ENCODE data around the gene PRCC. TPM values are rescaled to one million over a fixed set of nuclear protein-coding genes. Genes with fewer than 3 reads are reported as not detected.

The PRCC gene
- polyA plus RNA-seq, 2 of the 4 experiments (the other 2 are of a cell fraction), result 44.5 to 52.0 TPM

DNA sequence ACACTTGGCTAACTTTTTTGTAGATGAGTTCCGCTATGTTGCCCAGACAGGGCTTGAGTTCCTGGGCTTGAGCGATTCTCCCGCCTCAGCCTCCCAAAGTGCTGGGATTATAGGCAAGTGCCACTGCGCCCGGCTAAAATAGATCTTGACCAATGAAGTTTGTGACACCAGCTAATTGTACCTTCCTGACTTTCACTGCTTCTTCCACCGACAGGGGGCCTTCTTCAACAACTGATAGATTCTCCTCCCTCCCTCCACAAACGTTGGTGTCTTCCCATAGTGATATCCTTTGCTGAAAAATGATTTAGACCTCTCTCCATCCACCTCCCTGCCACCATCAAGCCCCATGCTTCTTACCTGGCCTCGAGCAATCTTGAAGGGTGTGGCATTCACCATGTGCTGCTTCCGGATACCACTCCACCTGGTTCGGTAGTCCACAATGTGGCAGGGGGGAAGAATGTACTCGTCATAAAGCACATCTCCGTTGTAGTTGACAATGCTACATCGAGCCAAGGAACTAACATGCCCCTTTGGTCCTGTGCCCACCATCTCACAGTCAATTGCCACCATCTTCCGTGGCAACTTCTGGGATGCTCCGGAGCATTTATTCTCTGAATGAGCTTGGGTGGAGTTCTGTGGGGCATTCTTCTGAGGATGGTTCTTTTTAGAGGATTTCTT is 40.6 kb upstream of the PRCC start:
- FAIRE-seq, result no peak
- CTCF ChIA-PET, result interaction anchor here (0.7 to 42.3 kb wide), 62 partner anchors 9 to 356 kb away, joined by 3 to 2258 read pairs (median 6); partner anchors contain the start of genes BCAN, CRABP2, HDGF and INSRR
- POLR2A ChIA-PET, result interaction anchor here (0.6 to 4.4 kb wide), 4 partner anchors 14 to 40 kb away, joined by 7 to 90 read pairs (median 11); partner anchors contain the start of genes MRPL24 and PRCC
- H3K4me2 ChIP-seq, result peak overlapping the region; percentile 95
- peak overlapping the region in 1 of 2 experiments; percentile 93; a peak in 2 of 6 replicates for H3K27ac ChIP-seq
- TF ChIP-seq, protein P1, sequence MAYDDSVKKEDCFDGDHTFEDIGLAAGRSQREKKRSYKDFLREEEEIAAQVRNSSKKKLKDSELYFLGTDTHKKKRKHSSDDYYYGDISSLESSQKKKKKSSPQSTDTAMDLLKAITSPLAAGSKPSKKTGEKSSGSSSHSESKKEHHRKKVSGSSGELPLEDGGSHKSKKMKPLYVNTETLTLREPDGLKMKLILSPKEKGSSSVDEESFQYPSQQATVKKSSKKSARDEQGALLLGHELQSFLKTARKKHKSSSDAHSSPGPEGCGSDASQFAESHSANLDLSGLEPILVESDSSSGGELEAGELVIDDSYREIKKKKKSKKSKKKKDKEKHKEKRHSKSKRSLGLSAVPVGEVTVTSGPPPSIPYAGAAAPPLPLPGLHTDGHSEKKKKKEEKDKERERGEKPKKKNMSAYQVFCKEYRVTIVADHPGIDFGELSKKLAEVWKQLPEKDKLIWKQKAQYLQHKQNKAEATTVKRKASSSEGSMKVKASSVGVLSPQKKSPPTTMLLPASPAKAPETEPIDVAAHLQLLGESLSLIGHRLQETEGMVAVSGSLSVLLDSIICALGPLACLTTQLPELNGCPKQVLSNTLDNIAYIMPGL (CRISPR knock-in tag; IDR thresholded peaks at IDR 0.05; ENCODE audit: borderline replicate concordance), result no peak
- no peak for TF ChIP-seq HOXA7 (CRISPR knock-in tag; IDR thresholded peaks at IDR 0.05)
- no peak for TF ChIP-seq RARB (CRISPR knock-in tag; IDR thresholded peaks at IDR 0.05)
- TF ChIP-seq MYC (IDR thresholded peaks at IDR 0.05; ENCODE audit: borderline replicate concordance, low read length), result no peak
- no peak for TF ChIP-seq ZNF302 (CRISPR knock-in tag; IDR thresholded peaks at IDR 0.05)
- peak; percentile 73 to 79 for TF ChIP-seq RAD21 (conservative IDR thresholded peaks at IDR 0.05 in 1 of 2, IDR thresholded peaks at IDR 0.05 in 1 of 2)
- no peak for TF ChIP-seq EHMT2 (IDR thresholded peaks at IDR 0.05; ENCODE audit: low read depth)
- TF ChIP-seq, protein P2, sequence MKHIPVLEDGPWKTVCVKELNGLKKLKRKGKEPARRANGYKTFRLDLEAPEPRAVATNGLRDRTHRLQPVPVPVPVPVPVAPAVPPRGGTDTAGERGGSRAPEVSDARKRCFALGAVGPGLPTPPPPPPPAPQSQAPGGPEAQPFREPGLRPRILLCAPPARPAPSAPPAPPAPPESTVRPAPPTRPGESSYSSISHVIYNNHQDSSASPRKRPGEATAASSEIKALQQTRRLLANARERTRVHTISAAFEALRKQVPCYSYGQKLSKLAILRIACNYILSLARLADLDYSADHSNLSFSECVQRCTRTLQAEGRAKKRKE (CRISPR knock-in tag; IDR thresholded peaks at IDR 0.05; ENCODE audit: low read depth), result no peak
- no peak for TF ChIP-seq POLR2A (IDR thresholded peaks at IDR 0.05; ENCODE audit: low read length)
- TF ChIP-seq EHF (CRISPR knock-in tag; IDR thresholded peaks at IDR 0.05), result no peak
- TF ChIP-seq, protein P3, sequence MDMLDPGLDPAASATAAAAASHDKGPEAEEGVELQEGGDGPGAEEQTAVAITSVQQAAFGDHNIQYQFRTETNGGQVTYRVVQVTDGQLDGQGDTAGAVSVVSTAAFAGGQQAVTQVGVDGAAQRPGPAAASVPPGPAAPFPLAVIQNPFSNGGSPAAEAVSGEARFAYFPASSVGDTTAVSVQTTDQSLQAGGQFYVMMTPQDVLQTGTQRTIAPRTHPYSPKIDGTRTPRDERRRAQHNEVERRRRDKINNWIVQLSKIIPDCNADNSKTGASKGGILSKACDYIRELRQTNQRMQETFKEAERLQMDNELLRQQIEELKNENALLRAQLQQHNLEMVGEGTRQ (IDR thresholded peaks at IDR 0.05), result no peak
- TF ChIP-seq CEBPB (IDR thresholded peaks at IDR 0.05), result no peak
- TF ChIP-seq GATA3 (IDR thresholded peaks at IDR 0.05; ENCODE audit: borderline replicate concordance), result no peak
- TF ChIP-seq SMC3 (IDR thresholded peaks at IDR 0.05), result peak; percentile 65
- TF ChIP-seq CBX8 (IDR thresholded peaks at IDR 0.05), result no peak
- no peak for TF ChIP-seq SREBF2 (IDR thresholded peaks at IDR 0.05)
- TF ChIP-seq, protein P4, sequence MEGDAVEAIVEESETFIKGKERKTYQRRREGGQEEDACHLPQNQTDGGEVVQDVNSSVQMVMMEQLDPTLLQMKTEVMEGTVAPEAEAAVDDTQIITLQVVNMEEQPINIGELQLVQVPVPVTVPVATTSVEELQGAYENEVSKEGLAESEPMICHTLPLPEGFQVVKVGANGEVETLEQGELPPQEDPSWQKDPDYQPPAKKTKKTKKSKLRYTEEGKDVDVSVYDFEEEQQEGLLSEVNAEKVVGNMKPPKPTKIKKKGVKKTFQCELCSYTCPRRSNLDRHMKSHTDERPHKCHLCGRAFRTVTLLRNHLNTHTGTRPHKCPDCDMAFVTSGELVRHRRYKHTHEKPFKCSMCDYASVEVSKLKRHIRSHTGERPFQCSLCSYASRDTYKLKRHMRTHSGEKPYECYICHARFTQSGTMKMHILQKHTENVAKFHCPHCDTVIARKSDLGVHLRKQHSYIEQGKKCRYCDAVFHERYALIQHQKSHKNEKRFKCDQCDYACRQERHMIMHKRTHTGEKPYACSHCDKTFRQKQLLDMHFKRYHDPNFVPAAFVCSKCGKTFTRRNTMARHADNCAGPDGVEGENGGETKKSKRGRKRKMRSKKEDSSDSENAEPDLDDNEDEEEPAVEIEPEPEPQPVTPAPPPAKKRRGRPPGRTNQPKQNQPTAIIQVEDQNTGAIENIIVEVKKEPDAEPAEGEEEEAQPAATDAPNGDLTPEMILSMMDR (IDR thresholded peaks at IDR 0.05), result peak; percentile 65
- no peak for TF ChIP-seq BHLHE40 (IDR thresholded peaks at IDR 0.05; ENCODE audit: low read depth, low read length)
- TF ChIP-seq, protein P5, sequence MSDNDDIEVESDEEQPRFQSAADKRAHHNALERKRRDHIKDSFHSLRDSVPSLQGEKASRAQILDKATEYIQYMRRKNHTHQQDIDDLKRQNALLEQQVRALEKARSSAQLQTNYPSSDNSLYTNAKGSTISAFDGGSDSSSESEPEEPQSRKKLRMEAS (IDR thresholded peaks at IDR 0.05), result peak; percentile 30; the same call in 1 of the 2 replicates
- peak; percentile 79 to 91 for DNase-seq (ENCODE audit: low read depth in 1 of 2, low spot score in 1 of 2)
- peak overlapping the region; percentile 89 for H3K4me3 ChIP-seq
- ATAC-seq, result peak; percentile 41 to 57; a peak in 4 of 6 replicates
- peaks cover 35% of the 10 kb centered on the region for H3K4me1 ChIP-seq
- 34% methylated on average over 15 of the region's 15 CpGs for WGBS (ENCODE audit: missing lambda C conversion rate)
- no peaks in the 10 kb centered on the region for H3K9me3 ChIP-seq

DNA sequence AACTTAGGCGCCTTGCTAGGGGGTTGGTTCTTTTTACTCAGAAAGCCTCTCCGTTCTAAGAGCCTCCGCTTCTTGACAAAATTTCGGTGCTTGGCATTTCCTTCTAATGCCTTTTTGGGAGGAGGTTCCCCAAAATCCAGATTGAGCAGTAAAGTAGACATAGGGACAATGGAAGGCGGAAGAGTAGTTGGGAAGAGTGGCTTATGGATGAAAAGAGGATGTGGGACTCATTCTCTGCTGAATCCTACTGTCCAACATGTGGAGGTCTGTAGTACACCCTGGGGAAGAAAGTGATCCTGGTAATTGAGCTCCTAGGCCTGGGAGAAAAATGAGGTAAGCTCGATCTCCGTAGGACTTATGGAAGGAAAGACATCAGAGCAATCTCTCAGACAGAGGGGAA is 39.8 kb upstream of the PRCC start:
- TF ChIP-seq CHD4 (IDR thresholded peaks at IDR 0.05; ENCODE audit: borderline replicate concordance) (no peak), ZSCAN20 (CRISPR knock-in tag; IDR thresholded peaks at IDR 0.05) (no peak), FOSL2 (IDR thresholded peaks at IDR 0.05) (no peak), FOSL2 (CRISPR knock-in tag; IDR thresholded peaks at IDR 0.05) (no peak), HOXB13 (CRISPR knock-in tag; IDR thresholded peaks at IDR 0.05; ENCODE audit: low read depth) (no peak), PHF8 (IDR thresholded peaks at IDR 0.05; ENCODE audit: borderline replicate concordance, low read depth) (no peak), ZNF302 (CRISPR knock-in tag; IDR thresholded peaks at IDR 0.05) (no peak), GATA3 (IDR thresholded peaks at IDR 0.05; ENCODE audit: borderline replicate concordance) (no peak), HOXA7 (CRISPR knock-in tag; IDR thresholded peaks at IDR 0.05) (no peak), ESRRA (IDR thresholded peaks at IDR 0.05; ENCODE audit: borderline replicate concordance, low read length) (no peak), RFX5 (IDR thresholded peaks at IDR 0.05) (no peak), EHF (CRISPR knock-in tag; IDR thresholded peaks at IDR 0.05) (no peak), KDM5A (IDR thresholded peaks at IDR 0.05) (no peak), HEYL (CRISPR knock-in tag; IDR thresholded peaks at IDR 0.05) (no peak), SMC3 (IDR thresholded peaks at IDR 0.05) (no peak), CBX8 (IDR thresholded peaks at IDR 0.05) (no peak)
- TF ChIP-seq, protein P6, sequence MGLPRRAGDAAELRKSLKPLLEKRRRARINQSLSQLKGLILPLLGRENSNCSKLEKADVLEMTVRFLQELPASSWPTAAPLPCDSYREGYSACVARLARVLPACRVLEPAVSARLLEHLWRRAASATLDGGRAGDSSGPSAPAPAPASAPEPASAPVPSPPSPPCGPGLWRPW (IDR thresholded peaks at IDR 0.05), result no peak
- TF ChIP-seq, protein P5 (IDR thresholded peaks at IDR 0.05), result no peak
- no peaks in the 10 kb centered on the region for H3K9me3 ChIP-seq
- no peak for DNase-seq (ENCODE audit: low read depth in 1 of 2, low spot score in 1 of 2)
- peak overlapping the region; percentile 89 for H3K4me3 ChIP-seq
- WGBS (ENCODE audit: missing lambda C conversion rate), result 47% methylated on average over 7 of the region's 7 CpGs
- H3K27ac ChIP-seq, result peak overlapping the region; percentile 93
- POLR2A ChIA-PET, result interaction anchor here (1.2 to 4.4 kb wide), 7 partner anchors 9 to 48 kb away, joined by 4 to 90 read pairs (median 21); partner anchors contain the start of genes HDGF, MRPL24 and PRCC
- no peak for FAIRE-seq
- CTCF ChIA-PET, result interaction anchor here (1.1 to 42.3 kb wide), 27 partner anchors 8 to 254 kb away, joined by 3 to 2258 read pairs (median 21); partner anchors contain the start of genes CRABP2, HDGF, INSRR and MRPL24
- H3K4me2 ChIP-seq, result peak overlapping the region; percentile 95
- H3K4me1 ChIP-seq, result peaks cover 35% of the 10 kb centered on the region
- ATAC-seq, result no peak

All from A549 (cell line).